Lower leg skin (tissue), 4 donors: ENCODE measurements around the gene TUT4. TPM values are rescaled to one million over a fixed set of nuclear protein-coding genes. Genes with fewer than 3 reads are reported as not detected.

Experiments
- DNase-seq, 2 donors: peaks; one replicate each; pipeline ENCODE4 v3.0.0-alpha.2; 2019; ENCODE audit warnings: low spot score in 2 of 2
- H3K4me3 ChIP-seq: fragments of 200-600 bp; sonication (generic); 2 replicates; pipeline ENCODE4 v1.5.1; 2017; ENCODE audit warnings: mild to moderate bottlenecking, low read depth; ENCODE audit not compliant: poor library complexity, severe bottlenecking
- CTCF ChIP-seq, 3 donors: fragments of 450-650 bp; IDR thresholded peaks; one replicate each; pipeline ENCODE4 v1.5.1; 2016; ENCODE audit warnings: antibody characterized with exemption in 3 of 3, mild to moderate bottlenecking in 3 of 3, moderate library complexity in 2 of 3
- POLR2A ChIP-seq, 2 donors: fragments of 450-650 bp; IDR thresholded peaks; one replicate each; pipeline ENCODE4 v1.6.1; 2016 to 2017; ENCODE audit warnings: antibody characterized with exemption in 2 of 2, mild to moderate bottlenecking in 1 of 2, moderate library complexity in 1 of 2
- WGBS, 2 donors: methylation state at CpG; one replicate each; pipeline ENCODE4 v1.1.5; 2018; 5-methylcytosine and 5-hydroxymethylcytosine counted together
- intact Hi-C: fragments of 100-400 bp; cut with DNase I; formaldehyde crosslinking; loops from one replicate; pipeline ENCODE4 v1.15.0; 2023; ENCODE audit warnings: low total_unique reads
- total RNA-seq, 4 donors: library from RNA; depleted of rRNA; stranded (reverse); fragments of >200 nt; gene quantifications; one replicate each; pipeline ENCODE4 v1.1.0, GENCODE V29; 2016

Gene TUT4
- total RNA-seq, 4 donors from 2014 or later = 36.8 to 94.0 (median 52.0) TPM

GRCh38 chr1:52562766-52563165, 9.9 kb upstream of the TUT4 start:
- DNase-seq = no peak
- 91 to 95% methylated on average over 3 of the region's 3 CpGs for WGBS, 2 donors
- H3K4me3 ChIP-seq = no peak overlapping the region
- intact Hi-C loops = no loop called here
- TF ChIP-seq CTCF (IDR thresholded peaks at IDR 0.05) = no peak
- TF ChIP-seq POLR2A (IDR thresholded peaks at IDR 0.05) = no peak

- intact Hi-C loops = no loop called here
- no peak for DNase-seq
- no peak for TF ChIP-seq POLR2A (IDR thresholded peaks at IDR 0.05)
- TF ChIP-seq CTCF (IDR thresholded peaks at IDR 0.05) = no peak
- H3K4me3 ChIP-seq = no peak overlapping the region
- WGBS, 2 donors = 87 to 92% methylated on average over 2 of the region's 2 CpGs
Observed at GRCh38 chr1:52559875-52560274, 7.0 kb upstream of the TUT4 start.

GRCh38 chr1:52558941-52559340, 6.0 kb upstream of the TUT4 start:
- no peak for TF ChIP-seq POLR2A (IDR thresholded peaks at IDR 0.05)
- TF ChIP-seq CTCF (IDR thresholded peaks at IDR 0.05) = no peak
- DNase-seq = no peak
- 78% methylated on average over 2 of the region's 2 CpGs for WGBS, 2 donors
- no peak overlapping the region for H3K4me3 ChIP-seq
- intact Hi-C loops = no loop called here

GRCh38 chr1:52556641-52557360, 3.9 kb upstream of the TUT4 start:
- DNase-seq = no peak
- H3K4me3 ChIP-seq = no peak overlapping the region
- WGBS, 2 donors = 56 to 59% methylated on average over 4 of the region's 4 CpGs
- intact Hi-C loops = no loop called here
- TF ChIP-seq POLR2A (IDR thresholded peaks at IDR 0.05) (no peak), CTCF (IDR thresholded peaks at IDR 0.05) (no peak)

GRCh38 chr1:52554756-52555155, 1.9 kb upstream of the TUT4 start:
- WGBS, 2 donors = 22 to 35% methylated on average over 3 of the region's 3 CpGs
- no peak for TF ChIP-seq POLR2A (IDR thresholded peaks at IDR 0.05)
- TF ChIP-seq CTCF (IDR thresholded peaks at IDR 0.05) = no peak
- H3K4me3 ChIP-seq = no peak overlapping the region
- DNase-seq = no peak
- intact Hi-C loops = no loop called here

- no peak overlapping the region for H3K4me3 ChIP-seq
- 63 to 68% methylated on average over 6 of the region's 6 CpGs for WGBS, 2 donors
- TF ChIP-seq POLR2A (IDR thresholded peaks at IDR 0.05) (no peak), CTCF (IDR thresholded peaks at IDR 0.05) (no peak)
- intact Hi-C loops = no loop called here
- DNase-seq = no peak
Observed at GRCh38 chr1:52554267-52554640, 1.4 kb upstream of the TUT4 start.
